NCI-H1092 (cell line): ENCODE results near the gene ACSS1.
A peak's percentile ranks its signal among the peaks of the same experiment; 100 is the strongest.

Source experiments
- DNase-seq: peaks from one replicate; lab custom pipeline; 2025; lab: John Stamatoyannopoulos, UW

Gene ACSS1

GRCh38 chr20:25046181-25046641 is 11.7 kb downstream of the ACSS1 start:
- no peak for DNase-seq

DNA sequence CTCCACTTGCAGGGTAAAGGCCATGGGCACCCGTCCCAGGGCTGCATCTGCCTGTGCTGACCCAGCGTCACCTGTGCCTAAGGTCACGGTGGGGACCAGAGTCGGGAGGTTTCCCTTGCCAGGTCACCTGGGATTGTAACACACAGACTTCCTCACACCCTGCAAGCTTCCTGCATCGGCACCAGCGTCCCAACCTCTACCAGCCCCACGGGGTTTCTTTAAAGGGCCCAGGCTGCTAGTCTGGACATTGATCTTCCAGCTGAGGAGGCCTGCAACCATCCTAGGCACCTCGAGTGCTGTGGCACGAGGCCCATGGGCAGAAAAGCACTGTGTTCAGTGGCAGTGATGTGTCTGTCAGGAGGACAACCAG is 12.6 kb downstream of the ACSS1 start:
- no peak for DNase-seq

DNA sequence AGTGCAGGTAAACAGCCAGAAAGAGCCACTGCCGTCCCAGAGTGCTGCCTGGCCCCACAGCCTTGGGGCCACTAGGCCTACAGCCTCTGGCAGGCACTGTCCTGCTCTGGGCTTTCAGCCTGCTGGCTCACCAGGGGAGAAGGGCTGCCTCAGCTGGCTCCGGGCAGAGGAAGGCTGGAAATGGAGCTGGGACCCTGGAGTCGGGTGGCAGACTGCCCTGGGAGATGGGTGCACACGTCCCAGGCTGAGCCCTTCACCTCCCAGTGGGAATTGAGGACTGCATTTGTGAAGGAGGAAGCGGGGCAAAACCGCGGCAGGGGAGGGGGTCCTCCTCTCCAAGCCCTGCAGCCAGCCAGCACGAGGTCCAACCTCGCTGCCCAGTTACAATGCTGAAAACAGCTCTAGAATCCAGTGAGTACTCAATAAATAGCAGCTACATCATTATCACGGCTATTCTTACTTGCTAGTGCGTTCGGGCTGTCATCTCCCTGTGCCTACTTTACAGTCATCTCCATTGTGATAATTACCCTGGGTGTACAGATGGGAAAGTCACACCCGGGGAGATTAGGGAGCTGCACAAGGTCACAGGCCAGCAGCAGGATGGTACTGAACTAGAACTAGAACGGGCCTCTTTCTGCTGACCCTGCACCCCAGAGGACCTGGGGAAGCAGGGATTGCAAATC is 13.1 kb downstream of the ACSS1 start:
- no peak for DNase-seq

- DNase-seq, result no peak
These were observed 13.7 kb downstream of the ACSS1 start for GRCh38 chr20:25044261-25044560.

DNA sequence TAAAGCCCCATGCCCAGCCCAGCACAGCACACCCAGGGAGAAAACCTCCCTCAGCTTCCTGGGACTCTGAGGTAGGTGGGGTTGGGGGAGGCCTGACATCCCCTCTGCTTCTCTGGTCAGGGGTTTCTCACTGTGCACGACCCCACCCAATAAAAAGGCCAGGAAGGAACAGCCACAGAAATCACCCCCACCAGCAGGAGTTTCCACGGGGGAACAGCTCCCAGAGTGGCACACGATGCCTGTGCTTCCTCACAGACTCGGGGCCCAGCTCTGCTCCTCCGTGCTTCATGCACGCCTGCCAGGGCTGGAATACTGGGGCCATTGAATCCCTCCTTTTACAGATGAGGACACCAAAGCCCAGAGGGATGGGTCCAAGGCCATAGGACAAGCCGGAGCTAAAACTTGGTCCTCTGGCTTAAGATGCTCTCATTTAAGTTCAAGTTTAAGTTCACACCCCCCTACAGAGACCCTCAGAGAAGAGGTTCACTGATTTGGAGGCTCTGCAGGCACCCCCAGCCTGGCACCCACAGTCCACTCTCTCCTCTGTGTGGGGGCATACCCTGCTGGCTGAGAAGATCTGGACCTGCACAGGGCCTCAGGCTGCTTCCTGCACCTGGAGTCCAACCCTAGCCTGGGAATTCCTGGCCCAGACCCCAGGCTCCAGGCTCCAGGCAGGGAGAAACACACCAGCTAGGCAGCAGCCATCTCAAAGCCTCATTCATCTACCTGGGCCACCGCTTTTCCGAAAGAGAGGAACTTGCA is 14.3 kb downstream of the ACSS1 start:
- no peak for DNase-seq

GRCh38 chr20:25042531-25043498 is 15.1 kb downstream of the ACSS1 start:
- DNase-seq, result no peak

DNA sequence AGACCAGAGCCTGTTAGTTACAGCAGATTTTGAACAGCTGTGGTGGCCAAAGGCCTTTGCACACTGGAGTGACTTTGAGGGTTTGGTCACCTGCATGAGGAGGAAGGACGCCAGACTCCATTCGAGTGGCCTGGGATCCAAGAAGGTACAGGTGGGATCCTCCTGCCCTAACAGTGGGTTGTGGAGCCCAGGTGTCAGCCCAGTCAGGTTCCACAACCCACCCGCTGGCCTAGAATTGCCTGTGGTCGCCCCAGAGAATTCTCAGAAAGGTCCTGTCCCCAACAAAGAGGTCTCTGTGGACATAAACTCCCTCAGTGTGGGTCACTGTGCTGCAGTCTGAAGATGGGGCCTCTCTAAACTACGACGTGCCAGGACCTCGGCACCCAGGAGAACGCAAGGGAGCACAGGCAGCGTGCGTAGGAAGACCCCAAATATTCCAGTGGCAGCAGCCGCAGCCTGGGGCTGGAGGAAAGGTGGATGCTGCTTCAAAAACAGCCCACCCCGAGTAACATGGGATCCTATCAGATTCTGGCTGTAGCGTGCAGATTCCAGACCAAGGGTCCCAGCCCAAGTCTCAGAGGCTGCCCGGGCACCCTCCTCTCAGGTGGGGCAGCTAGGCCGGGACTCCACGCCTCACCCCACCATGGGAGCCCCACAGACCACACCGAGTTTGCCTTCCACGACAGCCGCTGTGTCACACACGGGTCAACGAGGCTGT is 16.0 kb downstream of the ACSS1 start:
- no peak for DNase-seq

DNA sequence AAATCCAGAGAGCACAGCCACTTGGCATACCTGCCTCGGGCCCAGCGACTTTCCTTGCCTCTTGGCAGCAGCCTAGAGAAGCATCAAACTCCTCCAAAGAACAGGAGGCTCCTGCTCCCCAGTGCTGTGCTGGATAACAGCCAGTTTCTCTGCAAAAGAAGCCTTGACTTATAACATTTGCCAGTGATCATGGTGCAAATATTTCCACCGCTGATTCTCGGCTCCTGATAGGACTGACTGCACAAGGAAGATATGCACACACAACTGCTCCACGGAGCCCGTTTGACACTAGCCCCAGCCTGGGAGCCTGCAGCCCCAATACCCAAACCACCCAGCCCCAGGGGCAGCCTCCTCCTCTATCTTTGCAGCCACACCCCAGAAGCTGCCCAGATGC is 17.5 kb downstream of the ACSS1 start:
- no peak for DNase-seq

DNA sequence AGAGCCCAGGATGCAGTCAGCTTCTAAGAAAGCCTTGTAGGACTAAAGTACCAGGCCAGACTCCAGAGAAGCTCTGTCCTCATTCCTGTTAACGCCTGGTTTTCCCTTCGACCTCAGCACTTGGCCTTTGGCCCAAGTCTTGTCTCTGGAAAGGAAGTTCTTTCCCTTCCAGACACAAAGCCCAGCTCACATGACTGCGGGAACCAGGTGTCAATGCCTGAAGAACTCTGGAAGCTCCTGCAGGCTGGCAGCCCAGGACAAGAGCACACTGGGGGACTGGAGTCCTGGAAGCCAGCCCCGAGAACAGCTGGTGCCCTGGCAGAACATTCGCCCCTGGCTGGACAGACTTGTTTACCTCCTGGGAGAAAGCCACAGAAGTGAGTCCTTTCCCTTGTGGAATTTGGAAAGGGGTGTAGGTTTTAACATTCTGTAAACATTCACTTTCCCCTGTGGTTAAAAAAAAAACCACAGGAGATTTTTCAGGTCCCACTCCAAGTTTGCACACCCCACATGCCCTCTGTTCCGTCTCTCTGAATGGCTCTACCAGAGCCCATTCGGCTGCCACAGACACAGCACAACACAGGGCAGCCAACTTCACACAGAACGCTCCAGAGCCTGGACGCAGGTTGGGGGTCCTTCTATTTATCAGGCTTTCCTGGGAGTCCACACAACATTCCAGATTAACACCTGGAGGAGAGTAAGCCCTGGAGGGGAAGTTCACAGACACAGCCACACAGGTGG is 18.1 kb downstream of the ACSS1 start:
- peak; percentile 24 for DNase-seq

- DNase-seq, result no peak
These were observed 19.3 kb downstream of the ACSS1 start for GRCh38 chr20:25038591-25039015.

GRCh38 chr20:25038103-25038410 is 19.9 kb downstream of the ACSS1 start:
- DNase-seq, result no peak

- no peak for DNase-seq
These were observed 20.4 kb downstream of the ACSS1 start for GRCh38 chr20:25037288-25038102.

GRCh38 chr20:25036331-25036936 is 21.5 kb downstream of the ACSS1 start:
- no peak for DNase-seq

- no peak for DNase-seq
These were observed 22.0 kb downstream of the ACSS1 start for GRCh38 chr20:25035921-25036320.

GRCh38 chr20:25033924-25034300 is 24.0 kb downstream of the ACSS1 start:
- DNase-seq, result no peak

GRCh38 chr20:25033265-25033923 is 24.5 kb downstream of the ACSS1 start:
- DNase-seq, result no peak

DNA sequence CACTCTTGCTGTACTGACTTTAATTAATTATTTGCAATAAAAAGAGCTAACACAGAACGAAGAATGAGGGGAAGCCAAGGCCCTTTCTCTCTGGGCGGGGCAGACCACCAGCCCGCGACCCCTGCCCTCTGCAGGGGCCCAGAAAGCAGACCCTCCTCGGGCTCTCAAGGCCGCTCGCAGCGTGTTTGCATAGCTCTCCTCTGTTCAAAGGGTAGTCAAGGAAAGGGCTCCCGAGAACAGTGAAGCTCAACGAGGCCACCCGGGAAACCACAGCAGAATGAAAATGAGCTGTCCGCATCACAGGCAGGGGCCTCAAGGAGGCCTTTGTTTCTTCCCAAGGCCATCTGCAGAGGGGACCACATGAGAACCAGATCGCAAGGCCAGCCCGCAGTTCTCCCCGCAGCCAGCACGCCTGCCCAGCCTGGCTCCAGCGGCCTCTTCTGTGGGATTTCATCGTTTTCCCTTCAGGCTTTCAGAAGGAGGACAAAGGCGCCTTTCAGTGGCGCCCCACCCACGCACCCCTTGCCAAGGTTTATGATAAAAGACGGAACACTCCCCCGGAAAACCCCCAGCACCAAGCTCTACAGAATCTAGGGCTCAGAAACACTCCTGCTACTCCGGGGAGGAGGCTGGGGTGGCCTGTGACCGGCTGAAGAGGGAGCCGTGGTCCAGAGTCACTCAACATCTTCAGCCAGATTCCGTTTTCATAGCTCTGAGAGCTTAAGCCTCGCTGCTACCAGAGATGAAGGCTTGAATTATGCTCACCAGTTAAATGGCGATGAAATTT is 25.3 kb downstream of the ACSS1 start:
- peak; percentile 28 for DNase-seq

DNA sequence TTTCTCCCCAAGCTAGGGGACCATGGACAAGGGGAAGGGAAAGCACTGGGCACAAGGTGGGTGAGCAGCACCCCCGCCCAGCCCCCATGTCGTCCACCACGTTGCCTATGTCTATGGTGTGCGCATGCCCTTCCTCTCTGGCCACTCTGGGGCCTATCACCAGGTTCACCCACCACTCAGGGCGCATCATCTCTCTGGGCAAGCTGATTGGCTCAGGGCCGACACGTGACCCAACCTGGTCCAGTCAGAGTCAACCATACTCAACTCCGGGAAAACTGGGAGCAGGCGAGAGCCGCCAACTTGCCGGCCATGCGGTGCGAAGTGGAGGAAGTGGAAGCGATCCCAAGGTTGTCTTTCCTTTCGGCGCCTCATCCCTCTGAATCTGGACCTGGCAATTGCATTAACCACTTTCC is 25.9 kb downstream of the ACSS1 start:
- no peak for DNase-seq

- DNase-seq, result no peak
These were observed 26.7 kb downstream of the ACSS1 start for GRCh38 chr20:25031241-25031640.
